Neural progenitor cell (in vitro differentiated cells): Measurements from ENCODE around the gene MXRA8. TPM values are rescaled to one million over a fixed set of nuclear protein-coding genes. Genes with fewer than 3 reads are reported as not detected.

Experiments used
- DNase-seq: peaks from one replicate; pipeline ENCODE4 v3.0.0-alpha.2; 2016; ENCODE audit warnings: low spot score
- H2AFZ ChIP-seq: fragments of 200-600 bp; sonication (generic); replicated peaks from 2 replicates; pipeline ENCODE4 v1.6.1; 2016; ENCODE audit warnings: antibody characterized with exemption
- H3F3A ChIP-seq: fragments of 200-600 bp; sonication (generic); 2 replicates; pipeline ENCODE4 v1.6.1; 2016; ENCODE audit warnings: antibody characterized with exemption, low read depth
- H3K27ac ChIP-seq: fragments of 200-600 bp; sonication (generic); 2 replicates; pipeline ENCODE4 v1.5.1; 2016; ENCODE audit warnings: mild to moderate bottlenecking
- H3K27me3 ChIP-seq: fragments of 200-600 bp; sonication (generic); 2 replicates; pipeline ENCODE4 v1.6.1; 2016; ENCODE audit warnings: mild to moderate bottlenecking, moderate library complexity
- H3K36me3 ChIP-seq: fragments of 200-600 bp; sonication (generic); 2 replicates; pipeline ENCODE4 v1.5.1; 2016
- H3K4me1 ChIP-seq: fragments of 200-600 bp; sonication (generic); 2 replicates; pipeline ENCODE4 v1.6.1; 2016; ENCODE audit warnings: mixed run types
- H3K4me2 ChIP-seq: fragments of 200-600 bp; sonication (generic); 2 replicates; pipeline ENCODE4 v1.6.1; 2016
- H3K4me3 ChIP-seq: fragments of 200-600 bp; sonication (generic); 2 replicates; pipeline ENCODE4 v1.5.1; 2016
- H3K79me2 ChIP-seq: fragments of 200-600 bp; sonication (generic); 2 replicates; pipeline ENCODE4 v1.6.1; 2016; ENCODE audit warnings: low read depth
- H3K9ac ChIP-seq: fragments of 200-600 bp; sonication (generic); 2 replicates; pipeline ENCODE4 v1.6.1; 2016
- H3K9me3 ChIP-seq: fragments of 200-600 bp; sonication (generic); 2 replicates; pipeline ENCODE4 v1.5.1; 2016; ENCODE audit warnings: low read depth
- H4K20me1 ChIP-seq: fragments of 200-600 bp; sonication (generic); 2 replicates; pipeline ENCODE4 v1.6.1; 2016; ENCODE audit warnings: low read depth
- H3K27ac Mint-ChIP-seq: 3 replicates; pipeline ENCODE4 v1.8.0; 2021; ENCODE audit warnings: mixed read lengths
- H3K27me3 Mint-ChIP-seq: 2 replicates; pipeline ENCODE4 v1.8.0; 2022; ENCODE audit warnings: low read depth, mild to moderate bottlenecking, inconsistent platforms, moderate library complexity, mixed read lengths; ENCODE audit not compliant: insufficient read depth
- H3K36me3 Mint-ChIP-seq: 3 replicates; pipeline ENCODE4 v1.8.0; 2021; ENCODE audit warnings: mixed read lengths
- H3K4me1 Mint-ChIP-seq: 3 replicates; pipeline ENCODE4 v1.8.0; 2021; ENCODE audit warnings: mixed read lengths
- H3K4me3 Mint-ChIP-seq: 3 replicates; pipeline ENCODE4 v1.8.0; 2021; ENCODE audit warnings: mild to moderate bottlenecking, moderate library complexity, mixed read lengths
- H3K9me3 Mint-ChIP-seq: 3 replicates; pipeline ENCODE4 v1.8.0; 2020; ENCODE audit warnings: mixed read lengths
- CTCF ChIP-seq: fragments of 200-600 bp; sonication (generic); IDR thresholded peaks from 2 replicates; pipeline ENCODE4 v1.5.1; 2017; ENCODE audit warnings: antibody characterized with exemption, mild to moderate bottlenecking
- EZH2 ChIP-seq: fragments of 200-600 bp; sonication (generic); IDR thresholded peaks from 2 replicates; pipeline ENCODE4 v1.6.1; 2017; ENCODE audit warnings: antibody characterized with exemption, mild to moderate bottlenecking, moderate library complexity
- EZH2phosphoT487 ChIP-seq: fragments of 200-600 bp; sonication (generic); IDR thresholded peaks from 2 replicates; pipeline ENCODE4 v1.6.1; 2017; ENCODE audit warnings: antibody characterized with exemption
- total RNA-seq: library from RNA; depleted of rRNA; stranded (reverse); fragments of >200 nt; gene quantifications from 2 replicates; pipeline ENCODE4 v1.2.3, GENCODE V29; 2015; ENCODE audit warnings: low replicate concordance

Gene MXRA8
- total RNA-seq, 1 donor from 2014 or later = 6.8 TPM

GRCh38 chr1:1367315-1367714 is 9.0 kb upstream of the MXRA8 start:
- no peaks in the 10 kb centered on the region for H3K79me2 ChIP-seq
- TF ChIP-seq CTCF (no peak), EZH2 (no peak), EZH2phosphoT487 (no peak)
- peaks cover 3% of the 10 kb centered on the region for H3K27me3 ChIP-seq
- H3K4me3 ChIP-seq = no peak overlapping the region
- H3K9ac ChIP-seq = no peak overlapping the region
- Mint-ChIP-seq H3K4me1 (peaks cover under 1% of the 10 kb centered on the region), H3K4me3 (no peak overlapping the region), H3K36me3 (no peaks in the 10 kb centered on the region), H3K27ac (no peak overlapping the region), H3K27me3 (no peaks in the 10 kb centered on the region), H3K9me3 (no peaks in the 10 kb centered on the region)
- DNase-seq = no peak
- H3K9me3 ChIP-seq = no peaks in the 10 kb centered on the region
- H2AFZ ChIP-seq = no peak overlapping the region
- H4K20me1 ChIP-seq = no peaks in the 10 kb centered on the region
- no peak overlapping the region for H3K27ac ChIP-seq
- no peaks in the 10 kb centered on the region for H3K4me1 ChIP-seq
- H3K36me3 ChIP-seq = no peaks in the 10 kb centered on the region
- H3K4me2 ChIP-seq = no peak overlapping the region
- peaks cover 12% of the 10 kb centered on the region for H3F3A ChIP-seq

- no peaks in the 10 kb centered on the region for H3K9me3 Mint-ChIP-seq
- no peak overlapping the region for H3K27ac ChIP-seq
- no peak overlapping the region for H3K4me2 ChIP-seq
- DNase-seq = no peak
- peaks cover 6% of the 10 kb centered on the region for H3K4me1 Mint-ChIP-seq
- H3K27me3 Mint-ChIP-seq = no peaks in the 10 kb centered on the region
- no peaks in the 10 kb centered on the region for H3K4me1 ChIP-seq
- no peak overlapping the region for H3K4me3 ChIP-seq
- no peaks in the 10 kb centered on the region for H3K79me2 ChIP-seq
- TF ChIP-seq EZH2 (no peak), EZH2phosphoT487 (no peak), CTCF (no peak)
- H3K36me3 Mint-ChIP-seq = no peaks in the 10 kb centered on the region
- peaks cover 15% of the 10 kb centered on the region for H3F3A ChIP-seq
- H3K9me3 ChIP-seq = no peaks in the 10 kb centered on the region
- peaks cover 3% of the 10 kb centered on the region for H3K27me3 ChIP-seq
- no peak overlapping the region for H3K4me3 Mint-ChIP-seq
- H2AFZ ChIP-seq = no peak overlapping the region
- no peak overlapping the region for H3K27ac Mint-ChIP-seq
- H3K36me3 ChIP-seq = no peaks in the 10 kb centered on the region
- H3K9ac ChIP-seq = no peak overlapping the region
- H4K20me1 ChIP-seq = no peaks in the 10 kb centered on the region
These were observed 8.3 kb upstream of the MXRA8 start for GRCh38 chr1:1366699-1367066.

- H3K27ac Mint-ChIP-seq = no peak overlapping the region
- H3K36me3 ChIP-seq = no peaks in the 10 kb centered on the region
- H3K9me3 Mint-ChIP-seq = no peaks in the 10 kb centered on the region
- H3K79me2 ChIP-seq = no peaks in the 10 kb centered on the region
- no peak overlapping the region for H3K9ac ChIP-seq
- H3K4me1 Mint-ChIP-seq = peaks cover 8% of the 10 kb centered on the region
- H3F3A ChIP-seq = peaks cover 20% of the 10 kb centered on the region
- no peak overlapping the region for H2AFZ ChIP-seq
- no peak for TF ChIP-seq EZH2
- no peak for TF ChIP-seq CTCF
- no peak for TF ChIP-seq EZH2phosphoT487
- H3K4me3 ChIP-seq = no peak overlapping the region
- H3K27ac ChIP-seq = no peak overlapping the region
- no peak overlapping the region for H3K4me3 Mint-ChIP-seq
- peaks cover 3% of the 10 kb centered on the region for H3K27me3 ChIP-seq
- no peaks in the 10 kb centered on the region for H3K9me3 ChIP-seq
- H3K36me3 Mint-ChIP-seq = no peaks in the 10 kb centered on the region
- no peak overlapping the region for H3K4me2 ChIP-seq
- no peaks in the 10 kb centered on the region for H4K20me1 ChIP-seq
- no peaks in the 10 kb centered on the region for H3K27me3 Mint-ChIP-seq
- no peak for DNase-seq
- H3K4me1 ChIP-seq = no peaks in the 10 kb centered on the region
These were observed 7.7 kb upstream of the MXRA8 start for GRCh38 chr1:1365875-1366698.
